T-helper 22 cell (primary cell): ENCODE measurements around the gene A3GALT2.

Source experiments
- DNase-seq: peaks from one replicate; pipeline ENCODE4 v3.0.0-alpha.2; 2020; ENCODE audit warnings: low read depth

The A3GALT2 gene

DNA sequence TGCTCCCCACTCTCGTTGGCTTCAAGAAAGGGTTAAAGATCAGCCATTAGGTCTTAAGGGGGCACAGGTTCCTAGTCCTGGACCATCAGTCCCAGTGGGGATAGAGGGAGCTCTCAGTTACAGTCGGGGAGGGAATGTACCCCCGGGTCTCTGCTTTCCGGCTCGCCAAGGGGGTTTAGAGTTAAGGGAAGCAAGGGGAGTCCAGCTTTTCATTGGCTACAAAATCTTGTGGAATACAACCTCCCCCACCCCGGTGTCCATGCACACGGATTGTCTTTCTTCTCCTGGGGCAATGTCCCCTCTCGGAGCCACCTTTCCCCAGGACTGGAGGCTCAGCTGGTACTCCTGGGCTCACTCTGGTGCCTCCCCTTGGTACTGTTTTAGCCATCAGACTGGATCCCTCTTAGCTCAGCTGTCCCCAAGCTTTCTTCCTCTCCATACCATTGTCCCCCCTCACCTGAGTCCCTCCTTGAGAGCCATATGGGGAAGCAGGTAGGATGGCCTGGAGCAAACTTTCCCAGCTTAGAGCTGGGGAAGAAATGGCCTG is at the start of gene A3GALT2:
TSS of gene A3GALT2 (minus strand) at position 480 of the 547 bp plus-strand sequence. CDS start at position 480, 0 bp downstream.
- no peak for DNase-seq

DNA sequence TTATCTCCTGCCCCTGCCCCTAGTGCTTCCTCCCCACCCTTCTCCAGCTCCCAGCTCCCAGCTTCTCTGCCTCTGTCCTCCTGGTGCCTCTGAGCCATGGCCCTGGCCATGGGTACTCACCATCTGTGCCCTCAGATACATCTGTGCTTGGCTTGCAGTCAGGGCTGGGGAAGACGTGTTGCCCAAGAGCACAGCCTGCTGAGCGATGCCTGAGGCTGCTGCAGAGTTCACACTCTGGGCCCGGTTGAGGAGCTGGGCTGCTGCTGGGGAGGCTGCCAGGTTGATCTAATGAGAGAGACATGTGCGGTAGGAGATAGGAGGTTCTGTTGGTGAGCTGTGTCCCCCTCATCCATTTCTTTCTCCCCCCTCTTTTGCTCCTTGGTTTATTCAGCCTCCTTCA is 49.4 kb upstream of the A3GALT2 start:
- no peak for DNase-seq

GRCh38 chr1:33369764-33370163 is 48.9 kb upstream of the A3GALT2 start:
- no peak for DNase-seq

GRCh38 chr1:33369081-33369480 is 48.2 kb upstream of the A3GALT2 start:
- DNase-seq: no peak

DNA sequence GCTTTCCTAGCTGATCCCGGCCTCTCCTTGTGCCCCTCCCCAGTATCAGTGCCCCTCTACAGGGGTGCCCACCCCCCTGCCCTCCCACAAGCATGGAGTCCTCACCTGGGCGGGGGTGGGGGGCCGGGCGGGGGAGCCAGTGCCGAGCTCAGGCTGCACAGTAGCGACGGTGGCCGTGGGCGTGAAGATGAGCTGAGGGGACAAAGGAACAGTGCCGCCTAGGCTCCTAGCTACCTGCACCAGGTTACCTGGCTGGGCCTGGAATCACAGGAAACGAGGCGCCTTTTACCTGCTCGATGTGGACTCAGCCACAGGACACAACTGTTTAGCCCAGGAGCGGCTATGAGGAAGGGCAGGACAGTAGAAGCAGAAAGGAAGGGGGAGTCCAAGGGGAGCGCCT is 47.5 kb upstream of the A3GALT2 start:
- DNase-seq: no peak

- peak; percentile 57 for DNase-seq
These were observed 46.8 kb upstream of the A3GALT2 start for GRCh38 chr1:33367485-33368405.

- no peak for DNase-seq
These were observed 46.0 kb upstream of the A3GALT2 start for GRCh38 chr1:33366762-33367484.

DNA sequence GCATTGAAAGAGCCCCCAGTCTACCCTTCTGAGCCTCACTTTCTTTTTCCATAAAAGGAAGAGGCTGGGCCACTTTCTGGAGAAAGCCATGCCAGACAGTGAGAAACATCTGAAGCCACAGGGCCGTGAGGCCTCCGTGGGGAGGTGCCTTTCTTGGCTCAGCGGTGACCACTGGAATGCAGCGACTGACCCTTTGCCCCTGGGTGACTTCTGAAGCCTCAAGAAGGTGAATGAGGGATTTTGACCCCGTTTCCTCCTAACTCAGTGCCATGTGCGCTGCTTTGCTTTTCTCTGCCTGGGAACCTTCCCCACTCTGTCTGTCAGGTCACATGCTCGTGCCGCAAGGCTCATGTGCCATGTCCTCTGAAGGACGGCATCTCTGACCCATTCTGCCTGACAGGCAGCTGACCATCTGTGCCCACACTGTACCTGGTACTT is 44.7 kb upstream of the A3GALT2 start:
- DNase-seq: no peak

DNA sequence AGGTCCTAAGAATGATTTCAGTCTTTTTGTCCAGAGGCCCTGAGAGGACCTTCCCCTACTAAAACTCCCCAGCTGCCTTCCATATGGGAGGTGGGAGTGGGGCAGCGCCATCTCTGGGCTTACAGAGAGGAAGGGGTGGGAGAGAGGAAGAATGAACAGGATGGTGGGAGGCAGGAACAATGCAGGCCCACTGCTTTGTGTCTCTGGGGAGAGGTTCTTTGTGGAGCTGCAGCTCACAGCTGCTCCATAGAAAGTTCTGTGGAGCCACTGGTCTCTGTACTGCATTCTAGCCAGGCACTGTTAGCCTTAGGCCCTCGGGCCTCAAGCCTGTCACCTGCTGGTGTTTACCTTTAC is 43.6 kb upstream of the A3GALT2 start:
- no peak for DNase-seq

DNA sequence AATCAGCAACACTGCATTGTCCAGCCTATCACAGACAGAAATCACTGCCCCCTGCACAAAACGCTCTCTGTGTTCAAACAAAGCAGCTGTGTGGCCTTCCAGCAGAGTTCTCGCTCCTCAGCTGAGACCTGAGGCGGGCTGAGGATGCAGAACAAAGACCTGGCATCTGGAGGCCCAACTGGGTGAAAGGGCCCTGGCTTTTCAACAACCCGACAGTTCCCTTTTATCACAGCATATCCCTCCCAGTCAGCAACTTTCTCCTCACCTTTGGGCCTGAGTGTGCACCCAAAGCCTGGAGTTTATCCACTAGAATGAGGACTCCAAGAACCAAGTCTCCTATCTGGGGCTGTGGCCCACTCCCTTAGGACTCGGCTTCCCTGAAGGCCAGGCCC is 42.6 kb upstream of the A3GALT2 start:
- DNase-seq: no peak

GRCh38 chr1:33363021-33363420 is 42.1 kb upstream of the A3GALT2 start:
- DNase-seq: no peak

DNA sequence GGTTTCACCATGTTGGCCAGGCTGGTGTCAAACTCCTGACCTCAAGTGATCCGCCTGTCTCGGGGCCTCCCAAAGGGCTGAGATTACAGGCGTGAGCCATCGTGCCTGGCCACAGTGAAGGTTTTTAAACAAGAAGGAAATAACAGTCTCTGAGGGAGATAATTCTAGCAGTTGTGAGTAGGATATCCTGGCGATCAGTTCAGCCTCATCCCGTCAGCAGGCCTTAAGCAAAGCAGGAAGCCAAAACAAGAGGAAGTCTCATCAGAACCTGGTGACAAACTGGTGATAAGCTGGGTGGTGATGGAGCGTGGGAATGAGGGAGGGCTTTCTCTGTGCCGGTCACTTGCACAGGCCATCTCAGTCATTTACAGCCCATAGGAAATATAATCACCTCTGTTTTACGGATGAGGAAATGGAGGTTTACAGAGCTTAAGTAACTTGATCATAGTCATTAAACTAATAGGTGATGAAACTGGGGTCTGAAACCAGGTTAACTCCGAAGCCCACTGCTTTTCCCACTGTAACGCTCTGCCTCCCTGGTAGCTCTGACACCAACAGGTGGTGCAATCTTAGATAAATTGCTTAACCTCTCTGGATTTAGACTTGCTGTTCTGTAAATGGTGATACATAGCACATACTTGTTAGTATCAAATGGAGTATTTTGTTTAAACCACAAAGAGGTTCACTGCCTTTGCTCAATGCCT is 40.8 kb upstream of the A3GALT2 start:
- DNase-seq: no peak

GRCh38 chr1:33360367-33360766 is 39.5 kb upstream of the A3GALT2 start:
- DNase-seq: no peak

DNA sequence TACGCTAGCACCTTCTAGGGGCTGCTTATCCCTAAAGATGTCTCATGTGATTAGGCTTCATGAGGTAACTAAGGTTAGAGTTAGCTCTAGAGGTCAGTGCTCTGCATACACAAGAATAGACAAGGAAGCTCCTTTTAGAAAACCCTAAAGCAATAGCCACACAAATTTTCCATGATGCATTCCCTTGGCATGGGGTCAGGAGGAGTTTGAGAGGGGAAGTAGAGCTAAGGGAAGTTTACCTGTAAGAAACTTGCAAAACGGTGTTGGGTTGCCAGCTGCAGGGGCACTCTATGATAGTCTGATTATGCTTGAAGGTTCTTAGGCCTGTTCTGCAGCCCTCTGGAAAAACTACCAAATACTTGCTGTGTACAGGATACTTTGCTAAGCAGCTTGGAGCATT is 39.0 kb upstream of the A3GALT2 start:
- DNase-seq: no peak

DNA sequence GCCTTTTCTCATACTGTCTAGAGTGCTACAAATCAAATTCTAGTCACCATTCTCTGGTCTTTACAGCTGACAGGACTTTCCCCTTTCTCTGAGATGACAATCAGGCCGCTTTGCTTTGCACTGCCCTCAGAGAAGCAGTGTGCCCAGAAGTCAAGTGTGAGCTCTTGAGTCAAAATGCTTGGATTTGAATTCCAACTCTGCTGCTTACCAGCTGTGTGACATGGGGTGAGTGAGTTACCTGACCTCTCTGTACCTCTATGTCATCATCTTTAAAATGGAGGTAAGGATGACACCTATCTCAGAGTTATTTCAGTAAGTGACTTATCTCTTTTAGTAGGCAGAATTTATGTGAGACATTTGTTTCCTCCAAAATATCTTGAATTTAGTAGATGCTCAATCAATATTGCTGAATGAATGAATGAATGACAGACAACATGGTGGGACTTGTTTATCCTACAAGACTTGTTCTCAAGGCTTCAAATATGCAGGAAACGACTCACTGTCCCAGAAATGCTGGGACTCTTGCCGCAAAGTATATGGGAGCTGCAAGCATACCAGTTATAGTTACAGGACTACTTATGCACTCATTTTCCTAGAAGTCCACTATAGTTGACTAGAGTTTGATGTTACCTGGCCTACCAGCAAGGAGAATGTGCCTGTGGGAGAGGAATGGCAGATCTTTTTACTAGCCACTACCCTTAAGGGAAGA is 38.1 kb upstream of the A3GALT2 start:
- DNase-seq: no peak

GRCh38 chr1:33358114-33358794 is 37.4 kb upstream of the A3GALT2 start:
- no peak for DNase-seq

DNA sequence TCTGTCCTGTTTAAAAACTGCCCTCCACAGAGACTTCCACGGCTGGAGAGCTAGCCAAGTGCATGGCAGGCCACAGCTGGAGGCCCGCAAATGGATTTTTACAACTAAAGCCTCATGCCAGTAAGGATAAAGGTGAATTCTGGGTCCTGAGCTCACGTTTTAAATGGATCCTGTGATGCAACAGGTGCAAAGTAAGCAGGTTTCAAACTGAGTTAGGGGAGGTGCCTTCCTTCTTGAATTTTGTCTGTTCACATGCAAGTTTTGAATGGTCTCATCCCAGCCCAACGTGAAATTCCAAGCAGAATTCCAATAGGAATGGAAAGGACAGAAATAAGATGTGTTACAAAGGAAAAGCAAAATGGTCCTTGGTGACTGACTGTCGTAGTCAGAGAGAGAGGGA is 36.2 kb upstream of the A3GALT2 start:
- DNase-seq: no peak

DNA sequence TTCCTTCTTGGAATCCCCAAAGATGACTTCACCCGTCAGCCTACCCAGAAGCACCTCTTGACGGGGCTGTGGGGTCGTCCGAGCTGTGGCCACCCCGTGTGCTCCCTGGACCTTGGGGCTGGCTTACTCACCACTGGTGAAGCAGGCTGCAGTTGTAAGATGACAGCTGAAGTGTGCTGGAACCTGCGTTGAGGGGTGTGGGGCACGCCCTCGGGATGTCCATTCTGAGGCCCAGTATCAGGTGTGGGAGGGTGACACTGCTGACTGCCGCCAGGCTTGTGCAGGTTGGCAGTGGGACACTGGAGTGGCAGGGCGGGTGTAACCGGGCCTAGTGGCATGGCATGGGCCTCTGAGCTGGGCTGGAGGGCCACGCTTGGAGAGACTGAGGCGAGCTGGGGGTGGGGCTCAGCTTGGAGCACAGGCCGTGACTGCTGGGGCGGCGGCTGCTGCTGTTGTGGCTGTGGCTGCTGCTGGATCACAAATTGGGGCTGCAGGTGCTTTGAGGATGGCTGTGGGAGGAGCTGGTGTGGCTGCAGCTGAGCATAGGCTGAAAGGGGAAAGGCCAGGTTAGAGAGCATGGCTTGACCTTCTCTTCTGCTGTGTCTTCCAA is 33.9 kb upstream of the A3GALT2 start:
- no peak for DNase-seq

DNA sequence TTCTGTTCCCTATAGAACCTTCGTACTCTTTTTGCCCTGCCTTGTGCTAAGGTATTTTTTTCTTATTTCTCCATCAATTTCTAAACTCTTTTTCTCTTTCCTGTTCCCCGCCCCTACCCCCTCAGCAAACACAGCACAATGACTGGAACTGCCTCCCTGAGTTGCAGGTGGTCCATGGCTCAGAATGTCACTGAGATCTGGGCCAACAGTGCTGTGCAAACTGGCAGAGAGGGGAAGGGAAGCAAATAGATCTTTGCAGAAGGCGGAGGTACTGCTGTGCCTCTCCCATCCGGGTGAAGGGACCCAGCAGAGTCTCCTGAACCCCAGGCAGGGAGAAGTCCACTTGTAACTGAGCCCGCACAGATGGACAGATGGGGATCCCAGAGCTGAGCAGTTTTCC is 32.6 kb upstream of the A3GALT2 start:
- DNase-seq: no peak

- DNase-seq: no peak
These were observed 30.4 kb upstream of the A3GALT2 start for GRCh38 chr1:33351281-33351660.
